HL-60 (cell line): Measurements from ENCODE around the gene GIPC3.

Source experiments
- CTCF ChIP-seq: IDR thresholded peaks from one replicate; pipeline ENCODE4 v1.5.1; 2011; ENCODE audit warnings: low read length, control low read depth, inconsistent platforms; ENCODE audit not compliant: insufficient read depth
- GABPA ChIP-seq: IDR thresholded peaks from 2 replicates; pipeline ENCODE4 v1.6.1; 2012; ENCODE audit warnings: low read depth
- POLR2AphosphoS5 ChIP-seq: IDR thresholded peaks from 2 replicates; pipeline ENCODE4 v1.6.1; 2012; ENCODE audit warnings: low read depth

DNA sequence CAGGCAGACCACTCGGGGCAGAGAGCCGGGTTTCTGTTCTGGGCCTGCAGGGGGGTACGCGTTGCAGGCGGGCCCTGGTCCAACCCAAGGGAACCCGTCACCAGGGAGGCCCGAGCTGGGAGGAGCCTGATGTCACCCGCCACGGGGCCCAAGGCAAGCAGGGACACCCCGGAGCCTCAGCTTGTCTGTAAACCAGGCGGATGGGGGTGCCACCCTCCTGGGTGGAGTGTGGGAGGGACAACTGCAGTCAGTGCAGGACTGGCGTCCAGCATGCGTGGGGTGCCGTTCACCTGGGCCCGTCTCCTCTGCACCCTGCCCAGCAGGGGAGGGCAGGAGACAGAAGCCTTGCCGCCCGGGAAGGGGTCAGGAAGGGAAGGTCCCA is 34.3 kb downstream of the GIPC3 start:
- TF ChIP-seq CTCF (no peak), POLR2AphosphoS5 (no peak), GABPA (no peak)
